HepG2 (cell line): Measurements from ENCODE around the gene CSKMT.
"Not testable (repeated sequence)": the region's sequence is repeated elsewhere in the genome, so short reads cannot be mapped to it uniquely, and the experiment has no call there.

Source experiments
- NFYB ChIP-seq: sonication (generic); formaldehyde crosslinking; IDR thresholded peaks from 2 replicates; pipeline ENCODE4 v1.4.0; 2020; ENCODE audit warnings: missing genetic modification reagents
- SUZ12 ChIP-seq: fragments of 150-350 bp; IDR thresholded peaks from 2 replicates; pipeline ENCODE4 v1.6.1; 2014; ENCODE audit warnings: low read depth, low read length
- ZNF10 ChIP-seq: sonication (generic); formaldehyde crosslinking; IDR thresholded peaks from 2 replicates; pipeline ENCODE4 v1.4.0; 2020; ENCODE audit warnings: mild to moderate bottlenecking, low read depth, missing genetic modification reagents, borderline replicate concordance
- TF ChIP-seq, protein P1 (sequence below): sonication (generic); formaldehyde crosslinking; IDR thresholded peaks from 2 replicates; pipeline ENCODE4 v1.5.0; 2020; ENCODE audit warnings: mild to moderate bottlenecking, missing genetic modification reagents, moderate library complexity

DNA sequence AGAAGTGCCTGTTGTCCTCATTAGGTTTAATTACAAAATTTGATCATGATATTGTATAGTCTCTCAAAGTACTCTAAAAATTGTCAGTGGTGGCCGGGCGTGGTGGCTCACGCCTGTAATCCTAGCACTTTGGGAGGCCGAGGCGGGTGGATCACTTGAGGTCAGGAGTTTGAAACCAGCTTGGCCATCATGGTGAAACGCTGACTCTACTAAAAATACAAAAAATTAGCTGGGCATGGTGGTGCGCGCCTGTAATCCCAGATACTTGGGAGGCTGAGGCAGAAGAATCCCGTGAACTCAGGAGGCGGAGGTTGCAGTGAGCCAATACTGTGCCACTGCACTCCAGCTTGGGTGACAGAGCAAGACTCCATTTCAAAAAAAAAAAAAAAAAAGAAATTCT, 10.3 kb downstream of the CSKMT start:
- TF ChIP-seq NFYB (CRISPR knock-in tag); ZNF10 (CRISPR knock-in tag); SUZ12: not testable (repeated sequence)
- TF ChIP-seq, protein P1, sequence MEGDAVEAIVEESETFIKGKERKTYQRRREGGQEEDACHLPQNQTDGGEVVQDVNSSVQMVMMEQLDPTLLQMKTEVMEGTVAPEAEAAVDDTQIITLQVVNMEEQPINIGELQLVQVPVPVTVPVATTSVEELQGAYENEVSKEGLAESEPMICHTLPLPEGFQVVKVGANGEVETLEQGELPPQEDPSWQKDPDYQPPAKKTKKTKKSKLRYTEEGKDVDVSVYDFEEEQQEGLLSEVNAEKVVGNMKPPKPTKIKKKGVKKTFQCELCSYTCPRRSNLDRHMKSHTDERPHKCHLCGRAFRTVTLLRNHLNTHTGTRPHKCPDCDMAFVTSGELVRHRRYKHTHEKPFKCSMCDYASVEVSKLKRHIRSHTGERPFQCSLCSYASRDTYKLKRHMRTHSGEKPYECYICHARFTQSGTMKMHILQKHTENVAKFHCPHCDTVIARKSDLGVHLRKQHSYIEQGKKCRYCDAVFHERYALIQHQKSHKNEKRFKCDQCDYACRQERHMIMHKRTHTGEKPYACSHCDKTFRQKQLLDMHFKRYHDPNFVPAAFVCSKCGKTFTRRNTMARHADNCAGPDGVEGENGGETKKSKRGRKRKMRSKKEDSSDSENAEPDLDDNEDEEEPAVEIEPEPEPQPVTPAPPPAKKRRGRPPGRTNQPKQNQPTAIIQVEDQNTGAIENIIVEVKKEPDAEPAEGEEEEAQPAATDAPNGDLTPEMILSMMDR = not testable (repeated sequence)
